Breast epithelium (tissue), 4 donors: ENCODE measurements around the gene SCN5A. TPM values are rescaled to one million over a fixed set of nuclear protein-coding genes. Genes with fewer than 3 reads are reported as not detected.

ENCODE experiments used
- DNase-seq, 2 donors: peaks; one replicate each; pipeline ENCODE4 v3.0.0-alpha.2; 2019; ENCODE audit warnings: low spot score in 2 of 2
- H3K27ac ChIP-seq, 2 donors: fragments of 200-600 bp; sonication (generic) in 1 of 2; one replicate each; pipeline ENCODE4 v1.5.1; 2016 to 2019; ENCODE audit warnings: mild to moderate bottlenecking in 1 of 2
- H3K27me3 ChIP-seq, 2 donors: fragments of 200-600 bp; sonication (generic) in 1 of 2; one replicate each; pipeline versions ENCODE4 v1.5.1 to v1.6.0; 2017 to 2019; ENCODE audit warnings: control low read depth in 1 of 2, mild to moderate bottlenecking in 1 of 2
- H3K36me3 ChIP-seq: fragments of 200-600 bp; one replicate; pipeline ENCODE4 v1.5.1; 2019
- H3K4me1 ChIP-seq, 2 donors: fragments of 200-600 bp; sonication (generic); one replicate each; pipeline ENCODE4 v1.5.1; 2016 to 2019; ENCODE audit warnings: control low read depth in 1 of 2
- H3K4me3 ChIP-seq, 3 donors: fragments of 200-600 bp; sonication (generic); 1 replicate in 2 of 3; 2 replicates in 1 of 3; pipeline ENCODE4 v1.5.1; 2016 to 2019; ENCODE audit warnings: mild to moderate bottlenecking in 3 of 3, moderate library complexity in 2 of 3
- H3K9me3 ChIP-seq, 2 donors: fragments of 200-600 bp; sonication (generic) in 1 of 2; one replicate each; pipeline ENCODE4 v1.5.1; 2016 to 2019; ENCODE audit warnings: control low read depth in 1 of 2
- POLR2A ChIP-seq: fragments of 450-650 bp; IDR thresholded peaks from one replicate; pipeline ENCODE4 v1.6.1; 2016; ENCODE audit warnings: antibody characterized with exemption, mild to moderate bottlenecking, moderate library complexity
- POLR2AphosphoS5 ChIP-seq, 3 donors: sonication (generic); formaldehyde crosslinking; IDR thresholded peaks; one replicate each; pipeline ENCODE4 v1.6.1; 2017; ENCODE audit warnings: antibody characterized with exemption in 3 of 3
- intact Hi-C: fragments of 100-400 bp; cut with DNase I; formaldehyde crosslinking; loops from one replicate; pipeline ENCODE4 v1.15.1; 2023; ENCODE audit warnings: low total_unique reads
- total RNA-seq, 3 donors: library from RNA; depleted of rRNA; stranded (reverse); fragments of >200 nt; gene quantifications; one replicate each; pipeline ENCODE4 v1.1.0, GENCODE V29; 2016
- TF ChIP-seq, protein P1 (sequence below), 3 donors: fragments of 450-650 bp; IDR thresholded peaks; one replicate each; pipeline ENCODE4 v1.5.1; 2016 to 2017; ENCODE audit warnings: antibody characterized with exemption in 3 of 3, mild to moderate bottlenecking in 3 of 3, moderate library complexity in 3 of 3

The SCN5A gene
- total RNA-seq, 3 donors from 2014 or later, result under 0.01 to 0.33 (median 0.29) TPM

DNA sequence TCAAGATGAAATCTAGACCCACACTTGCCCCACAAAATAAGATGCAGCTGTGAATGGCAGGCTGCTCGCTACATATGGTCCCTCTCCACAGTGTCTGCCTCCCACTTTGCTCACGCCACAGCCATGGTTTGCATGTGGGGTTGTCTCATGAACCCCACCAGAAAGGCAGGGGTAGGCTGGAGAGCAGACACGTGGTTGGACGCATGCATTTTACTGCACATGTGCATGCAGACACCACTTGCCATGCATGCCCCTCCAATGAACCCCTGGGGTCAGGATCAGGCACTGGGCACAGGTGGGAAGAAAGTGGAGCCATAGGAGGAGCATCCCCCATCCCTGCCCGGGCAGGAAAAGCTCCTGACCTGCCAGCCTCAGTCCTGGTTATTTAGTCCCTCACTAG, 20.7 kb downstream of the SCN5A start:
- Histone ChIP-seq H3K9me3 (no peaks in the 10 kb centered on the region), H3K4me3 (no peak overlapping the region), H3K36me3 (no peaks in the 10 kb centered on the region), H3K27ac (no peak overlapping the region), H3K4me1 (no peaks in the 10 kb centered on the region), H3K27me3 (no peaks in the 10 kb centered on the region)
- intact Hi-C loops, result no loop called here
- DNase-seq, result no peak
- TF ChIP-seq POLR2A (no peak), POLR2AphosphoS5 (IDR thresholded peaks at IDR 0.05) (no peak)
- TF ChIP-seq, protein P1, sequence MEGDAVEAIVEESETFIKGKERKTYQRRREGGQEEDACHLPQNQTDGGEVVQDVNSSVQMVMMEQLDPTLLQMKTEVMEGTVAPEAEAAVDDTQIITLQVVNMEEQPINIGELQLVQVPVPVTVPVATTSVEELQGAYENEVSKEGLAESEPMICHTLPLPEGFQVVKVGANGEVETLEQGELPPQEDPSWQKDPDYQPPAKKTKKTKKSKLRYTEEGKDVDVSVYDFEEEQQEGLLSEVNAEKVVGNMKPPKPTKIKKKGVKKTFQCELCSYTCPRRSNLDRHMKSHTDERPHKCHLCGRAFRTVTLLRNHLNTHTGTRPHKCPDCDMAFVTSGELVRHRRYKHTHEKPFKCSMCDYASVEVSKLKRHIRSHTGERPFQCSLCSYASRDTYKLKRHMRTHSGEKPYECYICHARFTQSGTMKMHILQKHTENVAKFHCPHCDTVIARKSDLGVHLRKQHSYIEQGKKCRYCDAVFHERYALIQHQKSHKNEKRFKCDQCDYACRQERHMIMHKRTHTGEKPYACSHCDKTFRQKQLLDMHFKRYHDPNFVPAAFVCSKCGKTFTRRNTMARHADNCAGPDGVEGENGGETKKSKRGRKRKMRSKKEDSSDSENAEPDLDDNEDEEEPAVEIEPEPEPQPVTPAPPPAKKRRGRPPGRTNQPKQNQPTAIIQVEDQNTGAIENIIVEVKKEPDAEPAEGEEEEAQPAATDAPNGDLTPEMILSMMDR (IDR thresholded peaks at IDR 0.05), result no peak

DNA sequence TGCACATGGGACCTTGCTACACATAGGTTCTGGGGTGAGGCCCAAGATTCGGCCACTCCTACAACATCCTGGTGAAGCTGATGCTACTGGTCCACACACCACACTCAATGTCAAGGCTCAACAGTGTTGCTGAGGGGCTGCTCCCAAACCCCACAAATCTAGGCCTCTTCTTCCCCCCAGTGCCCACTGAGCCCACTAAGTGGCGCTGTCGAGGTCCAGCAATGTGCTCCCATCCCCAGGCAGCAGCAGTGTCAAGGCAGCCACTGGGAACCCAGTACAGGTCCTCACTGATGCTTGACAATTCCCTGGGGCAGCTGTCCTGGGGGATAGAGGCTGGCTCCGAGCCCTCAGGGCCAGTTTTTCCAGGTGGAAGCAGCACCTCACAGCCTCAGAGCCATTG, 21.5 kb downstream of the SCN5A start:
- no peak overlapping the region for H3K4me3 ChIP-seq
- H3K27me3 ChIP-seq, result no peaks in the 10 kb centered on the region
- DNase-seq, result no peak
- H3K9me3 ChIP-seq, result no peaks in the 10 kb centered on the region
- no peak overlapping the region for H3K27ac ChIP-seq
- TF ChIP-seq POLR2A, result no peak
- intact Hi-C loops, result no loop called here
- no peaks in the 10 kb centered on the region for H3K4me1 ChIP-seq
- H3K36me3 ChIP-seq, result no peaks in the 10 kb centered on the region

DNA sequence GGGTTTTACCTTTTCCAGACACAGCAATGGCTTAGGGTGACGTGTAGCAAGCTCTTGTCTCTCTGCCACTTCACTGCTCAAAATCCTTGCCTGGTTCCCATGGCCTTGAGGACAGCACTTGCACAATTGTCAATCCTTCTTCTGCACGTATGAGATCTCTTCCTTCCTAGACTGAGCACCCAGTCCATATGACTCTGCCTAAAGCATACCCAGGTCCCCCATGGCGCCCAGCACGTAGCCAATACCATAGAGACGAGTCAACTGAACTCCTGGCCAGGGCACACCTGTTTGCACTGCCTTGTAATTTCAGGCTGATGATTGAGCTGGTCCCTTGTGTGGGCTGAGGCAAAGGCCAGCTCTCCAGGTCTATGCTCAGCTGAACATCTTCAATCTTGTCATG, 23.3 kb downstream of the SCN5A start:
- H3K36me3 ChIP-seq, result no peaks in the 10 kb centered on the region
- TF ChIP-seq, protein P1 (IDR thresholded peaks at IDR 0.05), result no peak
- TF ChIP-seq POLR2A (no peak), POLR2AphosphoS5 (IDR thresholded peaks at IDR 0.05) (no peak)
- H3K9me3 ChIP-seq, result no peaks in the 10 kb centered on the region
- H3K27ac ChIP-seq, result no peak overlapping the region
- H3K27me3 ChIP-seq, result no peaks in the 10 kb centered on the region
- no peaks in the 10 kb centered on the region for H3K4me1 ChIP-seq
- no peak for DNase-seq
- H3K4me3 ChIP-seq, result no peak overlapping the region
- intact Hi-C loops, result no loop called here

DNA sequence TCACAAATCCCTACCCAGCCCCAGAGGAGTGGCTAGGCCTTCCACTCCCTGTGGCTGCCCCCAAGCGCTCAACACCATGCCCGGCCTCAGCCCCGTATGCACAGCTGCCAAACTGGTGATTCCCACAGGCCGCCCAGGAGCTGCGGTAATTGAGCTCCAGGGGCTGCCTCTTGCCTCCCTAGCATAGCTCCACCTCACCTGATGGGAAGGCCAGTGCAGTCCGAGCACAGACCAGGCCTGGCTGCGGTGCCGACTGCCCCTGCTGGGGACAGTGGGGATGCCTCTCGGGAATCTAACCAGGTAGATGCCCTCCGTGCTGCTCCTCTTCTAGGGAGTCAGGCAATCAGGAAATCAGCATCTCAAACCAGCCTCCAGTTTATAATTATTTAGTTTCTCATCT, 25.9 kb downstream of the SCN5A start:
- intact Hi-C loops, result no loop called here
- TF ChIP-seq, protein P1 (IDR thresholded peaks at IDR 0.05), result no peak
- TF ChIP-seq POLR2AphosphoS5 (IDR thresholded peaks at IDR 0.05) (no peak), POLR2A (no peak)
- no peak for DNase-seq
- Histone ChIP-seq H3K9me3 (no peaks in the 10 kb centered on the region), H3K27me3 (no peaks in the 10 kb centered on the region), H3K36me3 (no peaks in the 10 kb centered on the region), H3K27ac (no peak overlapping the region), H3K4me1 (no peaks in the 10 kb centered on the region), H3K4me3 (no peak overlapping the region)

DNA sequence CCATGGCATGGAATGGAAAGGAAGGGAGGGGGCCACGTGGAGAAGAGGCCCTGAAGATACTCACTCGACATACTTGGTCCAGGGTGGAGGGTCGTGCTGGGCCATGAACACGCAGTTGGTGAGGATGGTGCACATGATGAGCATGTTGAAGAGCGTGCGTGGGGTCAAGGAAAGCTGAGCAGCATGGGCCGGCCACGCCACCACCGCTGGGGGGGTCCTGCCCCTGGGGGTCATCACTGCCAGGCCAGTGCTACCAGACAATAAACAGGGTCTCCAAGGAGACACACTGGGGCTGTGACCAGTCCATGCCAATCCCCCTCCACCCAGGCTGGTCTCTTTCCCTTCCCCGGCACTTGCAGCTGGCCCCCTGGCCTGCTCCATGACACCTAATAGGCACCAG, 27.2 kb downstream of the SCN5A start:
- Histone ChIP-seq H3K9me3 (no peaks in the 10 kb centered on the region), H3K27me3 (no peaks in the 10 kb centered on the region), H3K4me3 (no peak overlapping the region), H3K27ac (no peak overlapping the region), H3K36me3 (no peaks in the 10 kb centered on the region), H3K4me1 (no peaks in the 10 kb centered on the region)
- intact Hi-C loops, result no loop called here
- TF ChIP-seq, protein P1 (IDR thresholded peaks at IDR 0.05), result no peak
- no peak for TF ChIP-seq POLR2AphosphoS5 (IDR thresholded peaks at IDR 0.05)
- TF ChIP-seq POLR2A, result no peak
- no peak for DNase-seq

DNA sequence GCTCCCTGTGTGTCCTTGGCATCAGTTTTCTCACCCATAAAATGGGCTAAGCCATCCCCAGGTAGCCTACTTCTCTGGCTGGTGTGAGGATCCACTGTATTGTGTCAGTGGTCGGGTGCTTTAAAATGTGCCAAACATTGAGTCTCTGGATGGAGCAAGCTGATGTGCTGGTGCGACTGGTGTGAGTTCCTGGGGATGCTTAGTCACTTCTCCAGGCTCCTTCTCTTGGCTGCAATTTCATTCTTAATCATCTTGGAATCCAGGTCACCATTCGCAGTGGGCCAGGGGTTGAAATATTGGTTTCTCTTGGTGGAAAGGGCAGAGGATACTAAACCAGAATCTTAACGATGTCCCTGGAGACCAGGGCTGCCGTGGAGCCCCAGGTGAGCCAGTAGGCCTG, 29.3 kb downstream of the SCN5A start:
- no peak for DNase-seq
- no peaks in the 10 kb centered on the region for H3K9me3 ChIP-seq
- intact Hi-C loops, result no loop called here
- no peak overlapping the region for H3K27ac ChIP-seq
- no peaks in the 10 kb centered on the region for H3K4me1 ChIP-seq
- H3K27me3 ChIP-seq, result no peaks in the 10 kb centered on the region
- no peak overlapping the region for H3K4me3 ChIP-seq
- no peaks in the 10 kb centered on the region for H3K36me3 ChIP-seq
- TF ChIP-seq POLR2AphosphoS5 (IDR thresholded peaks at IDR 0.05) (no peak), POLR2A (no peak)
- TF ChIP-seq, protein P1 (IDR thresholded peaks at IDR 0.05), result no peak
